H9 (cell line): ENCODE data around the gene SRSF4. TPM values are rescaled to one million over a fixed set of nuclear protein-coding genes. Genes with fewer than 3 reads are reported as not detected.

Source experiments
- DNase-seq: peaks from one replicate; pipeline ENCODE4 v3.0.0-alpha.2; 2017
- H2AFZ ChIP-seq: one replicate; pipeline ENCODE4 v1.6.1; 2013; ENCODE audit warnings: mild to moderate bottlenecking, low read length, control low read depth, moderate library complexity
- H2AK5ac ChIP-seq: 2 replicates; pipeline ENCODE4 v1.6.1; 2013; ENCODE audit warnings: low read length, control low read depth, mixed read lengths; ENCODE audit not compliant: insufficient read length
- H2BK120ac ChIP-seq: one replicate; pipeline ENCODE4 v1.6.1; 2013; ENCODE audit warnings: low read depth, mild to moderate bottlenecking, low read length, control low read depth, inconsistent platforms; ENCODE audit not compliant: poor library complexity, severe bottlenecking
- H2BK12ac ChIP-seq: 2 replicates; pipeline ENCODE4 v1.6.1; 2013; ENCODE audit warnings: low read length, control low read depth, mixed read lengths, low read depth; ENCODE audit not compliant: insufficient read length
- H2BK15ac ChIP-seq: 2 replicates; pipeline ENCODE4 v1.6.1; 2013; ENCODE audit warnings: low read depth, low read length, control low read depth
- H2BK20ac ChIP-seq: one replicate; pipeline ENCODE4 v1.6.1; 2013; ENCODE audit warnings: low read depth, mild to moderate bottlenecking, low read length, control low read depth, inconsistent platforms; ENCODE audit not compliant: poor library complexity, severe bottlenecking
- H2BK5ac ChIP-seq: 2 replicates; pipeline ENCODE4 v1.6.1; 2013; ENCODE audit warnings: low read length, control low read depth, mixed read lengths; ENCODE audit not compliant: insufficient read length
- H3K14ac ChIP-seq: 2 replicates; pipeline ENCODE4 v1.6.1; 2013; ENCODE audit warnings: low read length, control low read depth; ENCODE audit not compliant: insufficient read depth
- H3K18ac ChIP-seq: 2 replicates; pipeline ENCODE4 v1.6.1; 2013; ENCODE audit warnings: low read depth, mild to moderate bottlenecking, mixed read lengths, low read length, control low read depth; ENCODE audit not compliant: insufficient read length
- H3K23ac ChIP-seq: 2 replicates; pipeline ENCODE4 v1.6.1; 2013; ENCODE audit warnings: low read length, control low read depth, mixed read lengths, low read depth; ENCODE audit not compliant: insufficient read length
- H3K23me2 ChIP-seq: 2 replicates; pipeline ENCODE4 v1.6.1; 2013; ENCODE audit warnings: low read depth, mild to moderate bottlenecking, mixed read lengths, low read length, control low read depth; ENCODE audit not compliant: insufficient read length, poor library complexity, severe bottlenecking
- H3K27ac ChIP-seq: 2 replicates; pipeline ENCODE4 v1.5.1; 2013; ENCODE audit warnings: low read length, control low read depth, mixed read lengths, low read depth; ENCODE audit not compliant: insufficient read length
- H3K27me3 ChIP-seq: 2 replicates; pipeline ENCODE4 v1.6.1; 2013; ENCODE audit warnings: low read length, control low read depth, inconsistent platforms; ENCODE audit not compliant: insufficient read depth
- H3K4ac ChIP-seq: 2 replicates; pipeline ENCODE4 v1.6.1; 2013; ENCODE audit warnings: low read depth, mild to moderate bottlenecking, control low read depth, inconsistent platforms, low read length, moderate library complexity
- H3K4me1 ChIP-seq: 2 replicates; pipeline ENCODE4 v1.6.1; 2013; ENCODE audit warnings: low read length, control low read depth, inconsistent platforms; ENCODE audit not compliant: insufficient read depth
- H3K4me2 ChIP-seq: 2 replicates; pipeline ENCODE4 v1.6.1; 2013; ENCODE audit warnings: low read length, control low read depth, mixed read lengths; ENCODE audit not compliant: insufficient read length, insufficient read depth
- H3K56ac ChIP-seq: 2 replicates; pipeline ENCODE4 v1.6.1; 2013; ENCODE audit warnings: low read depth, mild to moderate bottlenecking, mixed read lengths, low read length, control low read depth; ENCODE audit not compliant: insufficient read length
- H3K79me1 ChIP-seq: 2 replicates; pipeline ENCODE4 v1.6.1; 2013; ENCODE audit warnings: low read depth, mild to moderate bottlenecking, moderate library complexity, low read length, control low read depth, inconsistent platforms; ENCODE audit not compliant: insufficient read depth, poor library complexity, severe bottlenecking
- H3K79me2 ChIP-seq: 2 replicates; pipeline ENCODE4 v1.6.1; 2013; ENCODE audit warnings: low read length, control low read depth, inconsistent platforms; ENCODE audit not compliant: insufficient read depth
- H3K9ac ChIP-seq: 2 replicates; pipeline ENCODE4 v1.6.1; 2013; ENCODE audit warnings: low read length, control low read depth, mixed read lengths; ENCODE audit not compliant: insufficient read length; ENCODE audit errors: extremely low read depth
- H3K9me3 ChIP-seq: one replicate; pipeline ENCODE4 v1.6.1; 2013; ENCODE audit warnings: low read depth, low read length, inconsistent platforms; ENCODE audit not compliant: control insufficient read depth
- H3T11ph ChIP-seq: one replicate; pipeline ENCODE4 v1.6.1; 2013; ENCODE audit warnings: mild to moderate bottlenecking, low read length, control low read depth, inconsistent platforms
- H4K20me1 ChIP-seq: one replicate; pipeline ENCODE4 v1.6.1; 2013; ENCODE audit not compliant: control insufficient read depth, insufficient read length, insufficient read depth
- H4K5ac ChIP-seq: 2 replicates; pipeline ENCODE4 v1.6.1; 2013; ENCODE audit warnings: low read depth, mild to moderate bottlenecking, mixed read lengths, low read length, control low read depth; ENCODE audit not compliant: insufficient read length
- H4K8ac ChIP-seq: replicated peaks from 2 replicates; pipeline ENCODE4 v1.6.1; 2013; ENCODE audit warnings: low read length, control low read depth, mixed read lengths, low read depth; ENCODE audit not compliant: insufficient read length
- H4K91ac ChIP-seq: 2 replicates; pipeline ENCODE4 v1.6.1; 2013; ENCODE audit warnings: low read depth, mild to moderate bottlenecking, moderate library complexity, mixed read lengths, low read length, control low read depth; ENCODE audit not compliant: insufficient read length
- H3K27ac Mint-ChIP-seq, 3 experiments: 2 replicates in 2 of 3; 3 replicates in 1 of 3; pipeline ENCODE4 v1.8.0; 2020 to 2021; ENCODE audit warnings: mixed read lengths in 3 of 3, mild to moderate bottlenecking in 1 of 3, moderate library complexity in 1 of 3
- H3K27me3 Mint-ChIP-seq: 2 replicates; pipeline ENCODE4 v1.8.0; 2021; ENCODE audit warnings: low read depth, mild to moderate bottlenecking, moderate library complexity, mixed read lengths
- H3K36me3 Mint-ChIP-seq, 3 experiments: 2 replicates in 2 of 3; 3 replicates in 1 of 3; pipeline ENCODE4 v1.8.0; 2020 to 2021; ENCODE audit warnings: low read depth in 3 of 3, mixed read lengths in 3 of 3; ENCODE audit not compliant: insufficient read depth in 1 of 3
- H3K4me1 Mint-ChIP-seq, 2 experiments: 2 replicates each; pipeline ENCODE4 v1.8.0; 2020; ENCODE audit warnings: mixed read lengths in 2 of 2
- H3K4me3 Mint-ChIP-seq, 2 experiments: 2 replicates in 1 of 2; 3 replicates in 1 of 2; pipeline ENCODE4 v1.8.0; 2020 to 2021; ENCODE audit warnings: mild to moderate bottlenecking in 2 of 2, mixed read lengths in 2 of 2, moderate library complexity in 1 of 2
- H3K9me3 Mint-ChIP-seq, 2 experiments: 2 replicates in 1 of 2; 3 replicates in 1 of 2; pipeline ENCODE4 v1.8.0; 2020; ENCODE audit warnings: mild to moderate bottlenecking in 2 of 2, mixed read lengths in 2 of 2, moderate library complexity in 1 of 2
- CTCF ChIP-seq: fragments of 200-600 bp; sonication (generic); conservative IDR thresholded peaks from 3 replicates; pipeline ENCODE4 v1.8.0; 2021; ENCODE audit warnings: antibody characterized with exemption, mild to moderate bottlenecking
- WGBS: extraction: QIAGEN DNeasy Blood & Tissue Kit; methylation state at CpG from one replicate; pipeline ENCODE4 v1.1.7; 2013; ENCODE audit warnings: missing lambda C conversion rate, low lambda C conversion rate, mixed read lengths; ENCODE audit not compliant: insufficient read length; ENCODE audit errors: extremely low coverage; 5-methylcytosine and 5-hydroxymethylcytosine counted together
- total RNA-seq: library from RNA; stranded (reverse); gene quantifications from 2 replicates; pipeline ENCODE4 v1.2.1, GENCODE V29; 2021

SRSF4 gene
- total RNA-seq, 1 experiment from 2014 or later: 90.6 TPM

- H3K18ac ChIP-seq: no peak overlapping the region
- H3K56ac ChIP-seq: no peak overlapping the region
- H4K5ac ChIP-seq: no peak overlapping the region
- H2AK5ac ChIP-seq: no peak overlapping the region
- no peaks in the 10 kb centered on the region for H3K27me3 Mint-ChIP-seq
- H3K79me2 ChIP-seq: no peaks in the 10 kb centered on the region
- no peaks in the 10 kb centered on the region for H3K79me1 ChIP-seq
- H3K9me3 Mint-ChIP-seq: no peaks in the 10 kb centered on the region
- no peak overlapping the region for H3T11ph ChIP-seq
- H3K4ac ChIP-seq: no peak overlapping the region
- no CpG with 5 or more reads among the region's 14 CpGs for WGBS
- no peak overlapping the region for H2BK120ac ChIP-seq
- no peak overlapping the region for H3K9ac ChIP-seq
- no peak overlapping the region for H4K91ac ChIP-seq
- H3K27me3 ChIP-seq: no peaks in the 10 kb centered on the region
- no peaks in the 10 kb centered on the region for H3K23me2 ChIP-seq
- no peak overlapping the region for H3K27ac ChIP-seq
- no peak overlapping the region for H3K14ac ChIP-seq
- peak; percentile 98 for TF ChIP-seq CTCF
- peaks cover 8 to 50% (median 35%) of the 10 kb centered on the region in 3 experiments; a peak in 6 of 7 replicates for H3K36me3 Mint-ChIP-seq
- H4K20me1 ChIP-seq: no peaks in the 10 kb centered on the region
- no peak overlapping the region for H2AFZ ChIP-seq
- H2BK5ac ChIP-seq: no peak overlapping the region
- H3K4me3 Mint-ChIP-seq: no peak overlapping the region
- H3K4me2 ChIP-seq: no peak overlapping the region
- H3K9me3 ChIP-seq: no peaks in the 10 kb centered on the region
- H3K27ac Mint-ChIP-seq: peak overlapping the region in 2 of 3 experiments; percentile 36 to 75; a peak in 4 of 7 replicates
- H4K8ac ChIP-seq: no peak overlapping the region
- no peak overlapping the region for H3K23ac ChIP-seq
- H2BK15ac ChIP-seq: no peak overlapping the region
- H3K4me1 Mint-ChIP-seq: peaks cover 6% of the 10 kb centered on the region in 2 experiments
- peak; percentile 96 for DNase-seq
- peaks cover 3% of the 10 kb centered on the region; the same call in 1 of the 2 replicates for H3K4me1 ChIP-seq
- no peak overlapping the region for H2BK12ac ChIP-seq
- H2BK20ac ChIP-seq: no peak overlapping the region
Observed at GRCh38 chr1:29202584-29203340, 21.1 kb upstream of the SRSF4 start.
